Glutamatergic neuron (in vitro differentiated cells): ENCODE results near the gene INPPL1. TPM values are rescaled to one million over a fixed set of nuclear protein-coding genes. Genes with fewer than 3 reads are reported as not detected.

Experiments used
- DNase-seq: peaks from one replicate; pipeline ENCODE4 v3.0.0; 2022
- H3K27ac Mint-ChIP-seq: one replicate; pipeline ENCODE4 v1.8.0; 2020; ENCODE audit warnings: mild to moderate bottlenecking, mixed read lengths, inconsistent platforms; ENCODE audit not compliant: unreplicated experiment
- H3K27me3 Mint-ChIP-seq: one replicate; pipeline ENCODE4 v1.8.0; 2020; ENCODE audit warnings: mild to moderate bottlenecking, moderate library complexity, mixed read lengths, inconsistent platforms; ENCODE audit not compliant: unreplicated experiment
- H3K36me3 Mint-ChIP-seq: one replicate; pipeline ENCODE4 v1.8.0; 2020; ENCODE audit warnings: mild to moderate bottlenecking, mixed read lengths, inconsistent platforms; ENCODE audit not compliant: unreplicated experiment
- H3K4me1 Mint-ChIP-seq: one replicate; pipeline ENCODE4 v1.8.0; 2020; ENCODE audit warnings: mild to moderate bottlenecking, low read depth, mixed read lengths, inconsistent platforms; ENCODE audit not compliant: unreplicated experiment
- H3K4me3 Mint-ChIP-seq: one replicate; pipeline ENCODE4 v1.8.0; 2020; ENCODE audit warnings: mild to moderate bottlenecking, mixed read lengths, inconsistent platforms; ENCODE audit not compliant: unreplicated experiment
- H3K9me3 Mint-ChIP-seq: one replicate; pipeline ENCODE4 v1.8.0; 2020; ENCODE audit warnings: mild to moderate bottlenecking, moderate library complexity, mixed read lengths, inconsistent platforms; ENCODE audit not compliant: unreplicated experiment
- total RNA-seq: library from RNA; stranded (reverse); fragmentation: NEBNext Ultra II Directional; extraction: Animal tissue kit (Norgen Biotek cat#: 25700); gene quantifications from one replicate; pipeline ENCODE4 v1.2.1, GENCODE V29; 2021; ENCODE audit not compliant: unreplicated experiment
- TF ChIP-seq, protein P1 (sequence below): fragments of 200-600 bp; sonication (generic); IDR thresholded peaks from one replicate; pipeline ENCODE4 v1.5.0; 2021; ENCODE audit not compliant: partially characterized antibody, unreplicated experiment

INPPL1 gene
- total RNA-seq, 1 donor from 2014 or later = 62.8 TPM

DNA sequence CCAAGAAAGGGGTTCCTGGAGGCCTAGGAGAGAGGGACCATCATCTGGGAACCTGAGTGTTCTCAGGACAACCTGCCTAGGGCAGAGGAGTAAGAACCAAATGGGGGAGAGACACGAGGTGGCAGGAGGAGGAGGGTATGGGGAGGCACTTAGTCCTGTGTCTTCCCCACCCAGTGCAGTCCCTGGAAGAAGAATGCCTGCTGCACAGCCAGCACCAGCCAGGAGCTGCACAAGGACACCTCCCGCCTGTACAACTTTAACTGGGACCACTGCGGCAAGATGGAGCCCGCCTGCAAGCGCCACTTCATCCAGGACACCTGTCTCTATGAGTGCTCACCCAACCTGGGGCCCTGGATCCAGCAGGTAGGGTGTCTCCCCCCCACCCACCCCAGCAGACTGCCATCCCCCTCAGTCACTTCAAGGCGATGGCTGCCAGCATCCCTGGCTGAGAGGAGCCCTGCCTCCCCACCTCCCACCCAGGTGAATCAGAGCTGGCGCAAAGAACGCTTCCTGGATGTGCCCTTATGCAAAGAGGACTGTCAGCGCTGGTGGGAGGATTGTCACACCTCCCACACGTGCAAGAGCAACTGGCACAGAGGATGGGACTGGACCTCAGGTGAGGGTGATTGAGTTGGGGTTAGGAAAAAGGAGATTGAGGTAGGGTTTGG is 3.7 kb upstream of the INPPL1 start:
- Mint-ChIP-seq H3K4me3 (no peak overlapping the region), H3K9me3 (peaks cover 2% of the 10 kb centered on the region), H3K27ac (no peak overlapping the region), H3K36me3 (no peaks in the 10 kb centered on the region), H3K4me1 (peaks cover 4% of the 10 kb centered on the region), H3K27me3 (peaks cover 5% of the 10 kb centered on the region)
- TF ChIP-seq, protein P1, sequence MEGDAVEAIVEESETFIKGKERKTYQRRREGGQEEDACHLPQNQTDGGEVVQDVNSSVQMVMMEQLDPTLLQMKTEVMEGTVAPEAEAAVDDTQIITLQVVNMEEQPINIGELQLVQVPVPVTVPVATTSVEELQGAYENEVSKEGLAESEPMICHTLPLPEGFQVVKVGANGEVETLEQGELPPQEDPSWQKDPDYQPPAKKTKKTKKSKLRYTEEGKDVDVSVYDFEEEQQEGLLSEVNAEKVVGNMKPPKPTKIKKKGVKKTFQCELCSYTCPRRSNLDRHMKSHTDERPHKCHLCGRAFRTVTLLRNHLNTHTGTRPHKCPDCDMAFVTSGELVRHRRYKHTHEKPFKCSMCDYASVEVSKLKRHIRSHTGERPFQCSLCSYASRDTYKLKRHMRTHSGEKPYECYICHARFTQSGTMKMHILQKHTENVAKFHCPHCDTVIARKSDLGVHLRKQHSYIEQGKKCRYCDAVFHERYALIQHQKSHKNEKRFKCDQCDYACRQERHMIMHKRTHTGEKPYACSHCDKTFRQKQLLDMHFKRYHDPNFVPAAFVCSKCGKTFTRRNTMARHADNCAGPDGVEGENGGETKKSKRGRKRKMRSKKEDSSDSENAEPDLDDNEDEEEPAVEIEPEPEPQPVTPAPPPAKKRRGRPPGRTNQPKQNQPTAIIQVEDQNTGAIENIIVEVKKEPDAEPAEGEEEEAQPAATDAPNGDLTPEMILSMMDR = no peak
- DNase-seq = no peak

DNA sequence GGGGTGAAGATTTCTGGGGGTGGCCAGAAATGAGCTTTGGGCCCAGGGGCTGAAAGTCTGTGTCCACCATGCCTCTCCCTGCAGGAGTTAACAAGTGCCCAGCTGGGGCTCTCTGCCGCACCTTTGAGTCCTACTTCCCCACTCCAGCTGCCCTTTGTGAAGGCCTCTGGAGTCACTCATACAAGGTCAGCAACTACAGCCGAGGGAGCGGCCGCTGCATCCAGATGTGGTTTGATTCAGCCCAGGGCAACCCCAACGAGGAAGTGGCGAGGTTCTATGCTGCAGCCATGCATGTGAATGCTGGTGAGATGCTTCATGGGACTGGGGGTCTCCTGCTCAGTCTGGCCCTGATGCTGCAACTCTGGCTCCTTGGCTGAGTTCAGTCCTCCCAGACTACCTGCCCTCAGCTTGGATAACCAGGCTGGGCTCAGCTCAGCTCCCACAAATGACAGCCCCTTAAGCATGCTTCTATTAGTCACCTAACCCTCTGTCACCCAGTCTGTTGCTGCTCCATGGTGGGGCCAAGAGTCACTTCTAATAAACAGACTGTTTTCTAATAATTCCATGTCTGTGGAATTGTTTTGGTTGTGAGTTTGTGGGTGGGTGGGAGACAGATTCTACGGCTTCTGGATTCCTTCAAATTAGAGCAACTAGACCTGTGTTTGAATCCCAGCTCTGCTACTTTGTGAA is 3.0 kb upstream of the INPPL1 start:
- H3K27ac Mint-ChIP-seq = no peak overlapping the region
- H3K4me1 Mint-ChIP-seq = peaks cover 4% of the 10 kb centered on the region
- H3K36me3 Mint-ChIP-seq = no peaks in the 10 kb centered on the region
- H3K27me3 Mint-ChIP-seq = peaks cover 6% of the 10 kb centered on the region
- TF ChIP-seq, protein P1 = no peak
- DNase-seq = no peak
- H3K9me3 Mint-ChIP-seq = peaks cover 2% of the 10 kb centered on the region
- H3K4me3 Mint-ChIP-seq = no peak overlapping the region

DNA sequence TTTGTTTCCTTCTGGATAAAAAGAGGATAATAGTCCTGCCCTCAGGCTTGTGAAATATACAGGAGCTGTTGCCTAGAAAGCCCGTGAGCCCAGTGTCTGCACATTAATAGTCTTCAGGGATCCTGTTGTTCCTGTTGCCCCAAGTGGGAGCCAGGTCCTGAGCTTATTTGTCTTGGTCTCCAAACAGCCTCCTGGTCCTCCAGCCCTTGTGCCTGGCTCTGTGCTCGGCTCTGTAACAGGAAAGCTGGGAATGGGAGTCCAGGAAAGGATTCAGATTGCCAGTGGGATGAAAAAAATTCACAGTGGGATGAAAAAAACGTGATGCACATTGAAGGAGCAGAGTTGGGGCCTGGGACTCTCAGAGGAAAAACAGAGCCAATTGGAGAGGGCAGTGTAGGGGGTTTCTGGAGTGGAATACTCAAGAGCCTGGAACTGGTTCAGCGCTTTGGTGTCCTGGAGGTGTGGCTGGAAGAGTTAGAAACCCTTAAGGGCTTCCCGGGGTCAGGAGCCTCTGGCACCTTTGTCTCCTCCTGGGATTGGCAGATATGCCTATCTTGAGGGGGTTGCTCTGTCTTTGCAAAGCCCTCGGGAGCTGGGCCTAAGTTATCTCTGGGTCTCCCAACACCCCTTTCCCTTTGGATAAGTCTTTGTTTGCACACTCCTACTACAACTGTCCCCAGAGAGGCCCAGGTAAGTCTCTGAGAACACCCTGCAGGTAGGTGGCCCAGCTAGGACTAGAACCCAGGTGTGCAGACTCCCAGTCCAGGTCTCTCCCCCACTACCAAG is 2.3 kb upstream of the INPPL1 start:
- peaks cover 2% of the 10 kb centered on the region for H3K9me3 Mint-ChIP-seq
- TF ChIP-seq, protein P1 = no peak
- peak overlapping the region; percentile 53 for H3K4me3 Mint-ChIP-seq
- no peak for DNase-seq
- H3K27me3 Mint-ChIP-seq = peaks cover 7% of the 10 kb centered on the region
- H3K36me3 Mint-ChIP-seq = no peaks in the 10 kb centered on the region
- H3K27ac Mint-ChIP-seq = no peak overlapping the region
- H3K4me1 Mint-ChIP-seq = peaks cover 9% of the 10 kb centered on the region

DNA sequence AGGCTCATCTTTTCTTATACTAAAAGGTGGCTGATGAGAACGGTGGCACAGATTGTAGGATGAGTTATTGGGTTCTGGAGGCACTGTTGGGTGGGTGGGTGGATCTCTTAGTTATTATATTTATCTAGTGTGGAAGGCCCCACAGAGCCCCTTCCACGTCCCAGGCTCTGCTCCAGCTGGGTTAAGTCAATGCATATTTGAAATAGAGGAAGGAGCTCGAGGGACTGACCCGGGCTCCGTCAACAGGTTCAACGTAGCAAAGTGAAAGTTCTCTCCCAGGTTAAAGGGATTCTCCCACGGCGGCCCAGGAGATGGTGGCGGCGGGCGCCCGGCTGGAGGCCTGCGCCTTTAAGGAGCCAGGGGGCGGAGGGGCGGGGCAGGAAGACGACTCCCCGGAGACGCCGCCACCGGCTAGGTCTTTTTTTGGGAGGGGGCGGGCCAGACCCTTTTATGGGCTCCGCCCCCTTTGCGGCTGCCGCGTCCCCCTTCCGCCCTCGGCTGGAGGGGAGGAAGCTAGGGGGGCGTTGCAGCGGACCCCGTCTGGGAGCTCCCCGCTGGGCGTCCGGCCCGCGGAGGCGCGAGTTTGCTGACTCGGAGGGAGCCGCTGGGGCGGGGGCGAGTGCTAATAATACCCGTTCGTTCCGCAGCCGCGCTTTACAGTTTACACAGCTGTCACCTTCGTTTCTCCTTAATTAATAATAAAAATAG is 1.5 kb upstream of the INPPL1 start:
- peak overlapping the region; percentile 53 for H3K4me3 Mint-ChIP-seq
- peak; percentile 91 for DNase-seq
- TF ChIP-seq, protein P1 = peak; percentile 29
- no peaks in the 10 kb centered on the region for H3K36me3 Mint-ChIP-seq
- peaks cover 5% of the 10 kb centered on the region for H3K27me3 Mint-ChIP-seq
- H3K27ac Mint-ChIP-seq = no peak overlapping the region
- H3K4me1 Mint-ChIP-seq = peaks cover 9% of the 10 kb centered on the region
- peaks cover 2% of the 10 kb centered on the region for H3K9me3 Mint-ChIP-seq
